ENCODE data around the gene DKK3.
A peak's percentile ranks its signal among the peaks of the same experiment; 100 is the strongest.
"Not testable (repeated sequence)": the region's sequence is repeated elsewhere in the genome, so short reads cannot be mapped to it uniquely, and the experiment has no call there.

Gene DKK3

GRCh38 chr11:12007769-12008737 is at the start of gene DKK3:
TSS of gene DKK3 (minus strand) at chr11:12008626. CDS start at chr11:12008582, 44 bp downstream.
- peak; percentile 71 for DNase-seq (ENCODE audit: low spot score)

GRCh38 chr11:12057299-12057980 is 49.0 kb upstream of the DKK3 start:
- DNase-seq (ENCODE audit: low spot score): no peak

- DNase-seq (ENCODE audit: low spot score): no peak
Observed at GRCh38 chr11:12056119-12056518, 47.7 kb upstream of the DKK3 start.

- peak; percentile 61 for DNase-seq (ENCODE audit: low spot score)
Observed at GRCh38 chr11:12053606-12054361, 45.4 kb upstream of the DKK3 start.

GRCh38 chr11:12052676-12053605 is 44.5 kb upstream of the DKK3 start:
- no peak for DNase-seq (ENCODE audit: low spot score)

GRCh38 chr11:12051287-12051662 is 42.8 kb upstream of the DKK3 start:
- no peak for DNase-seq (ENCODE audit: low spot score)

GRCh38 chr11:12050470-12051286 is 42.3 kb upstream of the DKK3 start:
- no peak for DNase-seq (ENCODE audit: low spot score)

- no peak for DNase-seq (ENCODE audit: low spot score)
Observed at GRCh38 chr11:12048936-12049790, 40.7 kb upstream of the DKK3 start.

GRCh38 chr11:12046636-12047236 is 38.3 kb upstream of the DKK3 start:
- DNase-seq (ENCODE audit: low spot score): no peak

GRCh38 chr11:12045914-12046635 is 37.6 kb upstream of the DKK3 start:
- no peak for DNase-seq (ENCODE audit: low spot score)

GRCh38 chr11:12044799-12045198 is 36.4 kb upstream of the DKK3 start:
- peak; percentile 40 for DNase-seq (ENCODE audit: low spot score)

GRCh38 chr11:12043959-12044791 is 35.7 kb upstream of the DKK3 start:
- DNase-seq (ENCODE audit: low spot score): peak; percentile 80

GRCh38 chr11:12043221-12043620 is 34.8 kb upstream of the DKK3 start:
- no peak for DNase-seq (ENCODE audit: low spot score)

GRCh38 chr11:12042215-12042676 is 33.8 kb upstream of the DKK3 start:
- DNase-seq (ENCODE audit: low spot score): peak; percentile 85

GRCh38 chr11:12040719-12041118 is 32.3 kb upstream of the DKK3 start:
- DNase-seq (ENCODE audit: low spot score): not testable (repeated sequence)

- no peak for DNase-seq (ENCODE audit: low spot score)
Observed at GRCh38 chr11:12032968-12033367, 24.5 kb upstream of the DKK3 start.

- DNase-seq (ENCODE audit: low spot score): no peak
Observed at GRCh38 chr11:12031856-12032544, 23.6 kb upstream of the DKK3 start.

Data from GM03348 (cell line).